ENCODE data around the gene PDS5A.
"Not testable (repeated sequence)": the region's sequence is repeated elsewhere in the genome, so short reads cannot be mapped to it uniquely, and the experiment has no call there.

Gene PDS5A

DNA sequence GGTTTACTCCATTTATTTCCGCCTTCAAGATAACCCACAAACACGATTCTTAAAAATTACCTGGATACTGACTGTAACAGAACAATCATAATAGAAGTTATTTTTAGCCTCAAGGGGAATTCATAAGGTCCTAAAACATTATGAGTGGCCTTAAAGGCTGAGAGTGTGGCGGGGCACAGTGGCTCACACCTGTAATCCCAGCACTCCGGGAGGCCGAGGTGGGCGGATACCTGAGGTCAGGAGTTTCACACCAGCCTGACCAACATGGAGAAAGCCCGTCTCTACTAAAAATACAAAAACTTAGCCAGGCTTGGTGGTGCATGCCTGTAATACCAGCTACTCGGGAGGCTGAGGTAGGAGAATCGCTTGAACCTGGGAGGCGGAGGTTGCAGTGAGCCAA, 33.5 kb downstream of the PDS5A start:
- H3K27me3 ChIP-seq (ENCODE audit: control insufficient read depth, insufficient read depth, low read length); H3K36me3 ChIP-seq (ENCODE audit: control insufficient read depth, insufficient read depth, low read length); H3K4me1 ChIP-seq (ENCODE audit: control insufficient read depth, insufficient read depth, low read length); H3K9ac ChIP-seq (ENCODE audit: low read length); H3K4me3 ChIP-seq (ENCODE audit: low read length); H3K27ac ChIP-seq (ENCODE audit: low read depth, low read length): not testable (repeated sequence)

- Histone ChIP-seq H3K27ac (ENCODE audit: low read depth, low read length) (no peak overlapping the region), H3K4me1 (ENCODE audit: control insufficient read depth, insufficient read depth, low read length) (no peaks in the 10 kb centered on the region), H3K27me3 (ENCODE audit: control insufficient read depth, insufficient read depth, low read length) (no peaks in the 10 kb centered on the region), H3K9ac (ENCODE audit: low read length) (no peak overlapping the region), H3K36me3 (ENCODE audit: control insufficient read depth, insufficient read depth, low read length) (no peaks in the 10 kb centered on the region), H3K4me3 (ENCODE audit: low read length) (no peak overlapping the region)
These were observed 35.2 kb downstream of the PDS5A start for GRCh38 chr4:39942507-39942906.

DNA sequence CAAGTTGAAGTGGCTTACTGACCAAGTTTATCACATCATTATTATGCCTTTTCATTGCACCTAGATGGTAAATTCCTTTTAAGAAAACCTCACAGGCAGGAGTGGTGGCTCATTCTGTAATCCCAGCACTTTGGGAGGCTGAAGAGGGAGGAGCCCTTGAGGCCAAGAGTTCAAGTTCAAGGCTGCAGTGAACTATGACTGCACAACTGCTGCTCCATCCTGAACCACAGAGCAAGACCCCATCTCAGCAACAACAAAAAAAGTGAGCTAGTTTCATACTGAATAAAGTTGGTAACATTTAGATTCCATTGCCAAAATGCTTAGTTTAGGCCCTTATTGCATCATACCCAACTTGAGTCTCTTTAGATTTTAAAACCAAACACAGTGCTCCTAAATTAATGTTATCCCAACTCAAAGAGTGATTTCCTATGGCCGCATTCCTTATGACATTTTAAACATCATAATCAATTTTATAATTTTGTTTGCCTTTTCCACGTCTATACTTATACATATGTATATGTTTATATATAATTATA, 36.0 kb downstream of the PDS5A start:
- Histone ChIP-seq H3K9ac (ENCODE audit: low read length) (no peak overlapping the region), H3K4me1 (ENCODE audit: control insufficient read depth, insufficient read depth, low read length) (no peaks in the 10 kb centered on the region), H3K36me3 (ENCODE audit: control insufficient read depth, insufficient read depth, low read length) (no peaks in the 10 kb centered on the region), H3K27ac (ENCODE audit: low read depth, low read length) (no peak overlapping the region), H3K27me3 (ENCODE audit: control insufficient read depth, insufficient read depth, low read length) (no peaks in the 10 kb centered on the region), H3K4me3 (ENCODE audit: low read length) (no peak overlapping the region)

- H3K27ac ChIP-seq (ENCODE audit: low read depth, low read length) = no peak overlapping the region
These were observed 39.9 kb downstream of the PDS5A start for GRCh38 chr4:39937683-39938268.

GRCh38 chr4:39936565-39937418, 40.9 kb downstream of the PDS5A start:
- Histone ChIP-seq H3K36me3 (ENCODE audit: control insufficient read depth, insufficient read depth, low read length) (no peaks in the 10 kb centered on the region), H3K27ac (ENCODE audit: low read depth, low read length) (no peak overlapping the region), H3K9ac (ENCODE audit: low read length) (no peak overlapping the region), H3K4me1 (ENCODE audit: control insufficient read depth, insufficient read depth, low read length) (no peaks in the 10 kb centered on the region), H3K27me3 (ENCODE audit: control insufficient read depth, insufficient read depth, low read length) (no peaks in the 10 kb centered on the region), H3K4me3 (ENCODE audit: low read length) (no peak overlapping the region)

More at GRCh38 chr4:39937683-39938268, 39.9 kb downstream of the PDS5A start:
- no peak overlapping the region for H3K4me3 ChIP-seq (ENCODE audit: low read length)
- no peak overlapping the region for H3K9ac ChIP-seq (ENCODE audit: low read length)
- no peaks in the 10 kb centered on the region for H3K36me3 ChIP-seq (ENCODE audit: control insufficient read depth, insufficient read depth, low read length)
- no peaks in the 10 kb centered on the region for H3K27me3 ChIP-seq (ENCODE audit: control insufficient read depth, insufficient read depth, low read length)
- H3K4me1 ChIP-seq (ENCODE audit: control insufficient read depth, insufficient read depth, low read length) = no peaks in the 10 kb centered on the region

DNA sequence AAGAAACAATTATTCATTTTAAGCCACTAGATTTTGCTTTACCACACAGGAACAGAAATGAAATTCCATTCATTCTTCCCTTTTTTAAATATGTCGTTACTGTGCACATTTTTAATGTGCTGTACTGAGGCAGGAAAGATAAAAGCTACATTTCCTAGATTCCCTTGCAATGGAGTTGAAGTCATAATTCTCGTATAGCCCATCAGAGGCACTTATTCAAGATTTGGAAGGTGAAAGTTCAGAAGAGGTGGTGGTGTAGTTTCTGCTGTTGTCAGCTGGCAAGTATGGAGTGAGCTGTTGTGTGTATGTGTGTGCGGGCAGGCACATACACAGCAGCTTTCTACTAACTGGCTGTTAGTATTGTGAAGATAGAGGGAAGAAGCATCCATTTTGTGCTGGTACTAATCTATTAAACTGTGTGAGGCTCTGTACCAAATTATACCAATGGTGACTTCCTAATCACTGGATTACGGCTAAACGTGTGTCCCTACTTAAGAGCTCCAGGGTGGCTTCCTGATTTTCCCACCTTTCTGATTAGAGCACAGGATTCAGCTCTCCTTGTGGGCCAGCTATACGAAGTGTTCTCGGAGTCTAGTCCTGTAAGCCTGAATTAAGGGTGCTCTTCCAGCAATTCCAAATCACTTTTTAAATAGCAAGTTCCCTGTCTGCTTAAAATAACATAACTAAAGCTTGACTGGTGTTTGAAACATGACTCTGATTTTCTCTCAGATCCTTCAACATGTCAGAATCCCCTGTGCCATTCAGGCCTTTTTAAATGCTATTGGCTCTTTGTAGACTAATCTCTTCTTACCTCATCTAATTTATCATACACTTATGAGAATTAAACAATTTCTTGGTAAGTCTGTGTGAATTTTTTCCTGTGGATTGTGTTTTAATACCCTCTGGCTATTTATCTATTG, 43.8 kb downstream of the PDS5A start:
- no peak overlapping the region for H3K9ac ChIP-seq (ENCODE audit: low read length)
- H3K36me3 ChIP-seq (ENCODE audit: control insufficient read depth, insufficient read depth, low read length) = no peaks in the 10 kb centered on the region
- H3K4me3 ChIP-seq (ENCODE audit: low read length) = no peak overlapping the region
- no peak overlapping the region for H3K27ac ChIP-seq (ENCODE audit: low read depth, low read length)
- no peaks in the 10 kb centered on the region for H3K4me1 ChIP-seq (ENCODE audit: control insufficient read depth, insufficient read depth, low read length)
- H3K27me3 ChIP-seq (ENCODE audit: control insufficient read depth, insufficient read depth, low read length) = no peaks in the 10 kb centered on the region

DNA sequence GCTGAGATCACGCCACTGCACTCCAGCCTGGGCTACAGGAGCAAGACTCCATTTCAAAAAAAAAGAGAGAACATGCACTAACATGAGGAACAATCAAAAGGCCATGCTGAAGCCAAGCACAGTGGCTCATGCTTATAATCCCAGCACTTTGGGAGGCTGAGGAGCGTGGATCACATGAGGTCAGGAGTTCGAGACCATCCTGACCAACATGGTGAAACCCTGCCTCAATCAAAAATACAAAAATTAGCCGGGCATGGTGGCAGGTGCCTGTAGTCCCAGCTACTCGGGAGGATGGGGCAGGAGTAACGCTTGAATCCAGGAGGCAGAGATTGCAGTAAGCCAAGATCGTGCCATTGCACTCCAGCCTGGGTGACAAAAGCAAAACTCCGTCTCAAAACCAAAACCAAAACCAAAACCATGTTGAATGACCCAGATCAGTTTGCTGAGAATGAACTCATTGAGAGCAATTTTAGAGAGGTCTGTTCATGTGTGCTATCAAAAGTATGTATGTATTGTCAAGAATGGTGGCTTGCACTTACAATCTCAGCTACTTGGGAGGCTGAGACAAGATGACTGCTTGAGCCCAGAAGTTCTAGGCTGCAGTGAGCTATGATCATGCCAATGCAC, 44.8 kb downstream of the PDS5A start:
- Histone ChIP-seq H3K4me1 (ENCODE audit: control insufficient read depth, insufficient read depth, low read length) (no peaks in the 10 kb centered on the region), H3K27ac (ENCODE audit: low read depth, low read length) (no peak overlapping the region), H3K4me3 (ENCODE audit: low read length) (no peak overlapping the region), H3K36me3 (ENCODE audit: control insufficient read depth, insufficient read depth, low read length) (no peaks in the 10 kb centered on the region), H3K27me3 (ENCODE audit: control insufficient read depth, insufficient read depth, low read length) (no peaks in the 10 kb centered on the region), H3K9ac (ENCODE audit: low read length) (no peak overlapping the region)

- H3K27ac ChIP-seq (ENCODE audit: low read depth, low read length) = no peak overlapping the region
- H3K4me3 ChIP-seq (ENCODE audit: low read length) = no peak overlapping the region
- H3K27me3 ChIP-seq (ENCODE audit: control insufficient read depth, insufficient read depth, low read length) = no peaks in the 10 kb centered on the region
- no peak overlapping the region for H3K9ac ChIP-seq (ENCODE audit: low read length)
- no peaks in the 10 kb centered on the region for H3K4me1 ChIP-seq (ENCODE audit: control insufficient read depth, insufficient read depth, low read length)
- no peaks in the 10 kb centered on the region for H3K36me3 ChIP-seq (ENCODE audit: control insufficient read depth, insufficient read depth, low read length)
These were observed 46.2 kb downstream of the PDS5A start for GRCh38 chr4:39931441-39931901.

DNA sequence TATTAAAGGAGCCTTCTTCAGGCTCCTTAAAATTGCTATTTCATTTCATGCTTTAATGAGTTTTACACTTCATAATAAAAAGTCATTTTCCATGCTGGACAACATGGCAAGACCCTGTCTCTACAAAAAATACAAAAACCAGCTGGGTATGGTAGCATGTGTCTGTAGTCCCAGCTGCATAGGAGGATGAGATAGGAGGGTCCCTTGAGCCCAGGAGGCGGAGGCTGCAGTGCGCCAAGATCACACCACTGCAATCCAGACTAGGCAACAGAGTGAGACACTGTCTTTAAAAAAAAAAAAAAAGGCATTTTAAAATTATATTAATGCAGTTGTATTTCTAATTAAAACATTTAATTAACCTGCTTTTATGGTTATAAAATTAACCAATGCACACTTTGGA, 49.2 kb downstream of the PDS5A start:
- Histone ChIP-seq H3K27me3 (ENCODE audit: control insufficient read depth, insufficient read depth, low read length) (no peaks in the 10 kb centered on the region), H3K27ac (ENCODE audit: low read depth, low read length) (no peak overlapping the region), H3K4me1 (ENCODE audit: control insufficient read depth, insufficient read depth, low read length) (no peaks in the 10 kb centered on the region), H3K9ac (ENCODE audit: low read length) (no peak overlapping the region), H3K4me3 (ENCODE audit: low read length) (no peak overlapping the region), H3K36me3 (ENCODE audit: control insufficient read depth, insufficient read depth, low read length) (no peaks in the 10 kb centered on the region)

GRCh38 chr4:39924014-39924413, 53.7 kb downstream of the PDS5A start:
- Histone ChIP-seq H3K4me3 (ENCODE audit: low read length) (no peak overlapping the region), H3K27ac (ENCODE audit: low read depth, low read length) (no peak overlapping the region), H3K9ac (ENCODE audit: low read length) (no peak overlapping the region), H3K36me3 (ENCODE audit: control insufficient read depth, insufficient read depth, low read length) (no peaks in the 10 kb centered on the region), H3K4me1 (ENCODE audit: control insufficient read depth, insufficient read depth, low read length) (no peaks in the 10 kb centered on the region), H3K27me3 (ENCODE audit: control insufficient read depth, insufficient read depth, low read length) (no peaks in the 10 kb centered on the region)

- H3K36me3 ChIP-seq (ENCODE audit: control insufficient read depth, insufficient read depth, low read length) = no peaks in the 10 kb centered on the region
These were observed 55.3 kb downstream of the PDS5A start for GRCh38 chr4:39922399-39922798.

GRCh38 chr4:39913471-39913870, 64.2 kb downstream of the PDS5A start:
- Histone ChIP-seq H3K27me3 (ENCODE audit: control insufficient read depth, insufficient read depth, low read length) (no peaks in the 10 kb centered on the region), H3K36me3 (ENCODE audit: control insufficient read depth, insufficient read depth, low read length) (peaks cover 8% of the 10 kb centered on the region), H3K9ac (ENCODE audit: low read length) (no peak overlapping the region), H3K4me1 (ENCODE audit: control insufficient read depth, insufficient read depth, low read length) (no peaks in the 10 kb centered on the region), H3K27ac (ENCODE audit: low read depth, low read length) (no peak overlapping the region), H3K4me3 (ENCODE audit: low read length) (no peak overlapping the region)

More at GRCh38 chr4:39922399-39922798, 55.3 kb downstream of the PDS5A start:
- no peaks in the 10 kb centered on the region for H3K27me3 ChIP-seq (ENCODE audit: control insufficient read depth, insufficient read depth, low read length)
- no peak overlapping the region for H3K4me3 ChIP-seq (ENCODE audit: low read length)
- H3K9ac ChIP-seq (ENCODE audit: low read length) = no peak overlapping the region
- no peak overlapping the region for H3K27ac ChIP-seq (ENCODE audit: low read depth, low read length)
- H3K4me1 ChIP-seq (ENCODE audit: control insufficient read depth, insufficient read depth, low read length) = no peaks in the 10 kb centered on the region
